H9 (cell line): ENCODE measurements around the gene ITGA8. TPM values are rescaled to one million over a fixed set of nuclear protein-coding genes. Genes with fewer than 3 reads are reported as not detected.

Experiments
- DNase-seq: peaks from one replicate; pipeline ENCODE4 v3.0.0-alpha.2; 2017
- H2AFZ ChIP-seq: one replicate; pipeline ENCODE4 v1.6.1; 2013; ENCODE audit warnings: mild to moderate bottlenecking, low read length, control low read depth, moderate library complexity
- H2AK5ac ChIP-seq: 2 replicates; pipeline ENCODE4 v1.6.1; 2013; ENCODE audit warnings: low read length, control low read depth, mixed read lengths; ENCODE audit not compliant: insufficient read length
- H2BK120ac ChIP-seq: one replicate; pipeline ENCODE4 v1.6.1; 2013; ENCODE audit warnings: low read depth, mild to moderate bottlenecking, low read length, control low read depth, inconsistent platforms; ENCODE audit not compliant: poor library complexity, severe bottlenecking
- H2BK12ac ChIP-seq: 2 replicates; pipeline ENCODE4 v1.6.1; 2013; ENCODE audit warnings: low read length, control low read depth, mixed read lengths, low read depth; ENCODE audit not compliant: insufficient read length
- H2BK15ac ChIP-seq: 2 replicates; pipeline ENCODE4 v1.6.1; 2013; ENCODE audit warnings: low read depth, low read length, control low read depth
- H2BK20ac ChIP-seq: one replicate; pipeline ENCODE4 v1.6.1; 2013; ENCODE audit warnings: low read depth, mild to moderate bottlenecking, low read length, control low read depth, inconsistent platforms; ENCODE audit not compliant: poor library complexity, severe bottlenecking
- H2BK5ac ChIP-seq: 2 replicates; pipeline ENCODE4 v1.6.1; 2013; ENCODE audit warnings: low read length, control low read depth, mixed read lengths; ENCODE audit not compliant: insufficient read length
- H3K14ac ChIP-seq: 2 replicates; pipeline ENCODE4 v1.6.1; 2013; ENCODE audit warnings: low read length, control low read depth; ENCODE audit not compliant: insufficient read depth
- H3K18ac ChIP-seq: 2 replicates; pipeline ENCODE4 v1.6.1; 2013; ENCODE audit warnings: low read depth, mild to moderate bottlenecking, mixed read lengths, low read length, control low read depth; ENCODE audit not compliant: insufficient read length
- H3K23ac ChIP-seq: 2 replicates; pipeline ENCODE4 v1.6.1; 2013; ENCODE audit warnings: low read length, control low read depth, mixed read lengths, low read depth; ENCODE audit not compliant: insufficient read length
- H3K23me2 ChIP-seq: 2 replicates; pipeline ENCODE4 v1.6.1; 2013; ENCODE audit warnings: low read depth, mild to moderate bottlenecking, mixed read lengths, low read length, control low read depth; ENCODE audit not compliant: insufficient read length, poor library complexity, severe bottlenecking
- H3K27ac ChIP-seq: 2 replicates; pipeline ENCODE4 v1.5.1; 2013; ENCODE audit warnings: low read length, control low read depth, mixed read lengths, low read depth; ENCODE audit not compliant: insufficient read length
- H3K27me3 ChIP-seq: 2 replicates; pipeline ENCODE4 v1.6.1; 2013; ENCODE audit warnings: low read length, control low read depth, inconsistent platforms; ENCODE audit not compliant: insufficient read depth
- H3K4ac ChIP-seq: 2 replicates; pipeline ENCODE4 v1.6.1; 2013; ENCODE audit warnings: low read depth, mild to moderate bottlenecking, control low read depth, inconsistent platforms, low read length, moderate library complexity
- H3K4me1 ChIP-seq: 2 replicates; pipeline ENCODE4 v1.6.1; 2013; ENCODE audit warnings: low read length, control low read depth, inconsistent platforms; ENCODE audit not compliant: insufficient read depth
- H3K4me2 ChIP-seq: 2 replicates; pipeline ENCODE4 v1.6.1; 2013; ENCODE audit warnings: low read length, control low read depth, mixed read lengths; ENCODE audit not compliant: insufficient read length, insufficient read depth
- H3K56ac ChIP-seq: 2 replicates; pipeline ENCODE4 v1.6.1; 2013; ENCODE audit warnings: low read depth, mild to moderate bottlenecking, mixed read lengths, low read length, control low read depth; ENCODE audit not compliant: insufficient read length
- H3K79me1 ChIP-seq: 2 replicates; pipeline ENCODE4 v1.6.1; 2013; ENCODE audit warnings: low read depth, mild to moderate bottlenecking, moderate library complexity, low read length, control low read depth, inconsistent platforms; ENCODE audit not compliant: insufficient read depth, poor library complexity, severe bottlenecking
- H3K79me2 ChIP-seq: 2 replicates; pipeline ENCODE4 v1.6.1; 2013; ENCODE audit warnings: low read length, control low read depth, inconsistent platforms; ENCODE audit not compliant: insufficient read depth
- H3K9ac ChIP-seq: 2 replicates; pipeline ENCODE4 v1.6.1; 2013; ENCODE audit warnings: low read length, control low read depth, mixed read lengths; ENCODE audit not compliant: insufficient read length; ENCODE audit errors: extremely low read depth
- H3K9me3 ChIP-seq: one replicate; pipeline ENCODE4 v1.6.1; 2013; ENCODE audit warnings: low read depth, low read length, inconsistent platforms; ENCODE audit not compliant: control insufficient read depth
- H3T11ph ChIP-seq: one replicate; pipeline ENCODE4 v1.6.1; 2013; ENCODE audit warnings: mild to moderate bottlenecking, low read length, control low read depth, inconsistent platforms
- H4K20me1 ChIP-seq: one replicate; pipeline ENCODE4 v1.6.1; 2013; ENCODE audit not compliant: control insufficient read depth, insufficient read length, insufficient read depth
- H4K5ac ChIP-seq: 2 replicates; pipeline ENCODE4 v1.6.1; 2013; ENCODE audit warnings: low read depth, mild to moderate bottlenecking, mixed read lengths, low read length, control low read depth; ENCODE audit not compliant: insufficient read length
- H4K8ac ChIP-seq: replicated peaks from 2 replicates; pipeline ENCODE4 v1.6.1; 2013; ENCODE audit warnings: low read length, control low read depth, mixed read lengths, low read depth; ENCODE audit not compliant: insufficient read length
- H4K91ac ChIP-seq: 2 replicates; pipeline ENCODE4 v1.6.1; 2013; ENCODE audit warnings: low read depth, mild to moderate bottlenecking, moderate library complexity, mixed read lengths, low read length, control low read depth; ENCODE audit not compliant: insufficient read length
- H3K27ac Mint-ChIP-seq, 3 experiments: 2 replicates in 2 of 3; 3 replicates in 1 of 3; pipeline ENCODE4 v1.8.0; 2020 to 2021; ENCODE audit warnings: mixed read lengths in 3 of 3, mild to moderate bottlenecking in 1 of 3, moderate library complexity in 1 of 3
- H3K27me3 Mint-ChIP-seq: 2 replicates; pipeline ENCODE4 v1.8.0; 2021; ENCODE audit warnings: low read depth, mild to moderate bottlenecking, moderate library complexity, mixed read lengths
- H3K36me3 Mint-ChIP-seq, 3 experiments: 2 replicates in 2 of 3; 3 replicates in 1 of 3; pipeline ENCODE4 v1.8.0; 2020 to 2021; ENCODE audit warnings: low read depth in 3 of 3, mixed read lengths in 3 of 3; ENCODE audit not compliant: insufficient read depth in 1 of 3
- H3K4me1 Mint-ChIP-seq, 2 experiments: 2 replicates each; pipeline ENCODE4 v1.8.0; 2020; ENCODE audit warnings: mixed read lengths in 2 of 2
- H3K4me3 Mint-ChIP-seq, 2 experiments: 2 replicates in 1 of 2; 3 replicates in 1 of 2; pipeline ENCODE4 v1.8.0; 2020 to 2021; ENCODE audit warnings: mild to moderate bottlenecking in 2 of 2, mixed read lengths in 2 of 2, moderate library complexity in 1 of 2
- H3K9me3 Mint-ChIP-seq, 2 experiments: 2 replicates in 1 of 2; 3 replicates in 1 of 2; pipeline ENCODE4 v1.8.0; 2020; ENCODE audit warnings: mild to moderate bottlenecking in 2 of 2, mixed read lengths in 2 of 2, moderate library complexity in 1 of 2
- CTCF ChIP-seq: fragments of 200-600 bp; sonication (generic); conservative IDR thresholded peaks from 3 replicates; pipeline ENCODE4 v1.8.0; 2021; ENCODE audit warnings: antibody characterized with exemption, mild to moderate bottlenecking
- WGBS: extraction: QIAGEN DNeasy Blood & Tissue Kit; methylation state at CpG from one replicate; pipeline ENCODE4 v1.1.7; 2013; ENCODE audit warnings: missing lambda C conversion rate, low lambda C conversion rate, mixed read lengths; ENCODE audit not compliant: insufficient read length; ENCODE audit errors: extremely low coverage; 5-methylcytosine and 5-hydroxymethylcytosine counted together
- total RNA-seq: library from RNA; stranded (reverse); gene quantifications from 2 replicates; pipeline ENCODE4 v1.2.1, GENCODE V29; 2021

ITGA8 gene
- total RNA-seq, 1 experiment from 2014 or later: not detected

- Mint-ChIP-seq H3K36me3 (peaks cover 0 to 15% (median 2%) of the 10 kb centered on the region in 3 experiments; a peak in 4 of 7 replicates), H3K4me1 (peaks cover 8 to 14% of the 10 kb centered on the region in 2 experiments), H3K9me3 (peaks cover 8 to 10% of the 10 kb centered on the region in 2 experiments; a peak in 4 of 5 replicates), H3K4me3 (no peak overlapping the region), H3K27ac (no peak overlapping the region), H3K27me3 (peaks cover 15% of the 10 kb centered on the region)
- Histone ChIP-seq H3K23ac (no peak overlapping the region), H3K27me3 (no peaks in the 10 kb centered on the region), H3K14ac (no peak overlapping the region), H4K91ac (no peak overlapping the region), H2BK12ac (no peak overlapping the region), H3K4me2 (no peak overlapping the region), H3K4me1 (no peaks in the 10 kb centered on the region), H2BK120ac (no peak overlapping the region), H3K18ac (no peak overlapping the region), H2BK5ac (no peak overlapping the region), H4K20me1 (no peaks in the 10 kb centered on the region), H3K4ac (no peak overlapping the region), H2AK5ac (no peak overlapping the region), H3K79me2 (no peaks in the 10 kb centered on the region), H3K27ac (no peak overlapping the region), H3K56ac (no peak overlapping the region), H4K5ac (no peak overlapping the region), H4K8ac (no peak overlapping the region), H2AFZ (no peak overlapping the region), H2BK15ac (no peak overlapping the region), H2BK20ac (no peak overlapping the region), H3T11ph (no peak overlapping the region), H3K9ac (no peak overlapping the region), H3K79me1 (no peaks in the 10 kb centered on the region), H3K23me2 (no peaks in the 10 kb centered on the region), H3K9me3 (no peaks in the 10 kb centered on the region)
- no peak for DNase-seq
- no CpG with 5 or more reads among the region's 3 CpGs for WGBS
- TF ChIP-seq CTCF: no peak
These were observed 208.8 kb downstream of the ITGA8 start for GRCh38 chr10:15510963-15511362.
